Keratinocyte (primary cell): ENCODE results near the gene RAB14. TPM values are rescaled to one million over a fixed set of nuclear protein-coding genes. Genes with fewer than 3 reads are reported as not detected.

Source experiments
- DNase-seq: peaks from one replicate; pipeline ENCODE4 v3.0.0-alpha.2; 2011; ENCODE audit warnings: low read depth, missing footprints, low spot score
- FAIRE-seq: peaks from 2 replicates; lab custom pipeline; 2011; peaks lifted over from hg19 to GRCh38; lab: Jason Lieb, UNC
- H2AFZ ChIP-seq: 2 replicates; pipeline ENCODE4 v1.6.0; 2012; ENCODE audit warnings: low read length, control low read depth, inconsistent platforms; ENCODE audit not compliant: control insufficient read depth
- H3K27ac ChIP-seq: 2 replicates; pipeline ENCODE4 v1.5.1; 2011; ENCODE audit warnings: low read length; ENCODE audit not compliant: control insufficient read depth, insufficient read depth
- H3K27me3 ChIP-seq: 3 replicates; pipeline ENCODE4 v1.6.0; 2011; ENCODE audit warnings: low read length; ENCODE audit not compliant: control insufficient read depth, insufficient read depth; ENCODE audit errors: extremely low read depth
- H3K36me3 ChIP-seq, 2 experiments: 2 replicates in 1 of 2; 3 replicates in 1 of 2; pipeline ENCODE4 v1.5.1; 2011; ENCODE audit warnings: low read length in 2 of 2, mild to moderate bottlenecking in 1 of 2; ENCODE audit not compliant: control insufficient read depth in 2 of 2, insufficient read depth in 2 of 2; ENCODE audit errors: extremely low read depth in 1 of 2
- H3K4me1 ChIP-seq: 3 replicates; pipeline ENCODE4 v1.5.1; 2011; ENCODE audit warnings: low read length; ENCODE audit not compliant: control insufficient read depth, insufficient read depth; ENCODE audit errors: extremely low read depth
- H3K4me2 ChIP-seq: 3 replicates; pipeline ENCODE4 v1.6.0; 2011; ENCODE audit warnings: low read depth, low read length; ENCODE audit not compliant: control insufficient read depth, insufficient read depth; ENCODE audit errors: extremely low read depth
- H3K4me3 ChIP-seq, 3 experiments: fragments of 200-600 bp in 1 of 3; sonication (generic) in 1 of 3; 2 replicates in 2 of 3; 3 replicates in 1 of 3; pipeline ENCODE4 v1.5.1; 2011 to 2016; ENCODE audit warnings: low read length in 3 of 3, mild to moderate bottlenecking in 3 of 3, control low read depth in 2 of 3, inconsistent platforms in 1 of 3, low read depth in 1 of 3, mixed read lengths in 1 of 3, mixed run types in 1 of 3, moderate library complexity in 1 of 3; ENCODE audit not compliant: control insufficient read depth in 2 of 3, insufficient read depth in 2 of 3; ENCODE audit errors: extremely low read depth in 1 of 3
- H3K79me2 ChIP-seq: 2 replicates; pipeline ENCODE4 v1.6.0; 2012; ENCODE audit warnings: low read length; ENCODE audit not compliant: control insufficient read depth, insufficient read depth
- H3K9ac ChIP-seq: 3 replicates; pipeline ENCODE4 v1.6.0; 2011; ENCODE audit warnings: low read length; ENCODE audit not compliant: control insufficient read depth, insufficient read depth; ENCODE audit errors: extremely low read depth
- H3K9me1 ChIP-seq: 3 replicates; pipeline ENCODE4 v1.6.0; 2011; ENCODE audit warnings: low read length; ENCODE audit not compliant: control insufficient read depth, insufficient read depth; ENCODE audit errors: extremely low read depth
- H3K9me3 ChIP-seq: 2 replicates; pipeline ENCODE4 v1.5.1; 2012; ENCODE audit warnings: low read depth, low read length; ENCODE audit not compliant: control insufficient read depth
- H4K20me1 ChIP-seq: 3 replicates; pipeline ENCODE4 v1.6.0; 2011; ENCODE audit warnings: low read length; ENCODE audit not compliant: control insufficient read depth, insufficient read depth; ENCODE audit errors: extremely low read depth
- EZH2 ChIP-seq: IDR thresholded peaks from one replicate; pipeline ENCODE4 v1.6.1; 2012; ENCODE audit warnings: inconsistent platforms, mild to moderate bottlenecking, low read length, moderate library complexity
- dilution Hi-C: fragments of 300-500 bp; cut with MboI; formaldehyde crosslinking; loops from one replicate; pipeline ENCODE4 v1.7.0; 2020; ENCODE audit warnings: low sequenced_read_pairs; ENCODE audit not compliant: extremely low pct_ligation_motif_present
- polyA plus RNA-seq, 5 experiments: library from polyadenylated mRNA; depleted of rRNA in 3 of 5; stranded (reverse) in 3 of 5; stranded (forward) in 1 of 5; unstranded in 1 of 5; fragments of >200 nt; gene quantifications; 1 replicate in 1 of 5; 2 replicates in 3 of 5; 3 replicates in 1 of 5; pipeline versions ENCODE4 v1.2.1 to v1.2.3, GENCODE V29; 2011 to 2012; ENCODE audit warnings: missing spikeins in 2 of 5, low read depth in 1 of 5, low replicate concordance in 1 of 5
- TF ChIP-seq, protein P1 (sequence below), 3 experiments: IDR thresholded peaks in 1 of 3; conservative IDR thresholded peaks in 1 of 3; optimal IDR thresholded peaks in 1 of 3; 2 replicates in 2 of 3; 3 replicates in 1 of 3; pipeline versions ENCODE3 to v1.5.1; 2011; ENCODE audit warnings: low read length in 3 of 3, mild to moderate bottlenecking in 3 of 3, moderate library complexity in 2 of 3, control low read depth in 1 of 3, inconsistent platforms in 1 of 3; ENCODE audit not compliant: insufficient read depth in 2 of 3; ENCODE audit errors: extremely low read depth in 1 of 3

The RAB14 gene
- polyA plus RNA-seq, 1 donor (not counting 4 experiments of a cell fraction or from before 2014, with no cell fraction given), result 42.8 TPM

GRCh38 chr9:121216271-121216805 is 14.7 kb upstream of the RAB14 start:
- FAIRE-seq, result no peak
- Histone ChIP-seq H3K9me3 (no peaks in the 10 kb centered on the region), H3K79me2 (no peaks in the 10 kb centered on the region)

DNA sequence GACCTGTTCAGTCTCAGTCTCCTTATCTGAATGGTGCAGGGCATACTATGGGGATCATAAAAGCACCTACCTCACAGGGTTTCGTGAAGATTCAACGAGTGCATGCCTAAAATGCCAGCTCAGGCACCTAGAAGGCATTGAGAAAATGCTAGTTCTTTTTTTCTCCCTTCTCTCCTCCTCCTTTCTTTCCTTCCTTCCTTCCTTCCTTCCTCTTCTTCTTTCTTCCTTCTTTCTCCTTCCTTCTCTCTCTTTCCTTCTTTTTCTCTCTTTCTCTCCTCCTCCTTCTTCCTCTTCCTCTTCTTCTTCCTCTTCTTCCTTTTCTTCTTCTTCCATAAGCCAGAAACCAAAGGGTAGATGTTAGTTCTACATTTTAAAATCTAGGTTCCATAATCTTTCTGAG is 12.3 kb upstream of the RAB14 start:
- FAIRE-seq, result no peak
- dilution Hi-C loops, result no loop called here
- Histone ChIP-seq H3K4me3 (no peak overlapping the region), H3K27ac (no peak overlapping the region), H3K9me3 (no peaks in the 10 kb centered on the region), H3K9me1 (no peaks in the 10 kb centered on the region), H3K9ac (no peak overlapping the region), H2AFZ (no peak overlapping the region), H3K36me3 (no peaks in the 10 kb centered on the region), H4K20me1 (no peaks in the 10 kb centered on the region), H3K4me1 (peaks cover 9% of the 10 kb centered on the region), H3K79me2 (no peaks in the 10 kb centered on the region), H3K4me2 (no peak overlapping the region), H3K27me3 (no peaks in the 10 kb centered on the region)
- DNase-seq, result no peak
- TF ChIP-seq, protein P1, sequence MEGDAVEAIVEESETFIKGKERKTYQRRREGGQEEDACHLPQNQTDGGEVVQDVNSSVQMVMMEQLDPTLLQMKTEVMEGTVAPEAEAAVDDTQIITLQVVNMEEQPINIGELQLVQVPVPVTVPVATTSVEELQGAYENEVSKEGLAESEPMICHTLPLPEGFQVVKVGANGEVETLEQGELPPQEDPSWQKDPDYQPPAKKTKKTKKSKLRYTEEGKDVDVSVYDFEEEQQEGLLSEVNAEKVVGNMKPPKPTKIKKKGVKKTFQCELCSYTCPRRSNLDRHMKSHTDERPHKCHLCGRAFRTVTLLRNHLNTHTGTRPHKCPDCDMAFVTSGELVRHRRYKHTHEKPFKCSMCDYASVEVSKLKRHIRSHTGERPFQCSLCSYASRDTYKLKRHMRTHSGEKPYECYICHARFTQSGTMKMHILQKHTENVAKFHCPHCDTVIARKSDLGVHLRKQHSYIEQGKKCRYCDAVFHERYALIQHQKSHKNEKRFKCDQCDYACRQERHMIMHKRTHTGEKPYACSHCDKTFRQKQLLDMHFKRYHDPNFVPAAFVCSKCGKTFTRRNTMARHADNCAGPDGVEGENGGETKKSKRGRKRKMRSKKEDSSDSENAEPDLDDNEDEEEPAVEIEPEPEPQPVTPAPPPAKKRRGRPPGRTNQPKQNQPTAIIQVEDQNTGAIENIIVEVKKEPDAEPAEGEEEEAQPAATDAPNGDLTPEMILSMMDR (optimal IDR thresholded peaks at IDR 0.05 in 1 of 3, IDR thresholded peaks at IDR 0.05 in 1 of 3, conservative IDR thresholded peaks at IDR 0.05 in 1 of 3; ENCODE audit: extremely low read depth in 1 of 3, insufficient read depth in 2 of 3, low read length in 3 of 3), result no peak
- TF ChIP-seq EZH2, result no peak

More at GRCh38 chr9:121216271-121216805, 14.7 kb upstream of the RAB14 start:
- H3K27ac ChIP-seq, result no peak overlapping the region
- no peak overlapping the region for H3K4me2 ChIP-seq
- no peaks in the 10 kb centered on the region for H3K9me1 ChIP-seq
- TF ChIP-seq, protein P1 (optimal IDR thresholded peaks at IDR 0.05 in 1 of 3, IDR thresholded peaks at IDR 0.05 in 1 of 3, conservative IDR thresholded peaks at IDR 0.05 in 1 of 3; ENCODE audit: extremely low read depth in 1 of 3, insufficient read depth in 2 of 3, low read length in 3 of 3), result no peak
- no peak for TF ChIP-seq EZH2
- no peak overlapping the region for H2AFZ ChIP-seq
- no peaks in the 10 kb centered on the region for H4K20me1 ChIP-seq
- DNase-seq, result no peak
- no peak overlapping the region for H3K4me3 ChIP-seq
- no peak overlapping the region for H3K9ac ChIP-seq
- H3K36me3 ChIP-seq, result no peaks in the 10 kb centered on the region
- dilution Hi-C loops, result no loop called here
- H3K4me1 ChIP-seq, result peaks cover 9% of the 10 kb centered on the region
- H3K27me3 ChIP-seq, result no peaks in the 10 kb centered on the region
